G401 (cell line): ENCODE results near the gene CLNK. TPM values are rescaled to one million over a fixed set of nuclear protein-coding genes. Genes with fewer than 3 reads are reported as not detected.

Experiments used
- DNase-seq: peaks from one replicate; pipeline ENCODE4 v3.0.0-alpha.2; 2015; ENCODE audit warnings: low spot score
- in situ Hi-C: cut with HindIII; loops from 2 replicates; pipeline ENCODE4 v1.10.0; 2016; ENCODE audit warnings: low sequenced_read_pairs, mixed read lengths
- total RNA-seq: library from RNA; depleted of rRNA; stranded (reverse); fragments of >200 nt; shearing (Covaris generic); gene quantifications from 2 replicates; pipeline ENCODE4 v1.2.3, GENCODE V29; 2014; rRNA removed

The CLNK gene
- total RNA-seq, 1 experiment from 2014 or later: not detected

DNA sequence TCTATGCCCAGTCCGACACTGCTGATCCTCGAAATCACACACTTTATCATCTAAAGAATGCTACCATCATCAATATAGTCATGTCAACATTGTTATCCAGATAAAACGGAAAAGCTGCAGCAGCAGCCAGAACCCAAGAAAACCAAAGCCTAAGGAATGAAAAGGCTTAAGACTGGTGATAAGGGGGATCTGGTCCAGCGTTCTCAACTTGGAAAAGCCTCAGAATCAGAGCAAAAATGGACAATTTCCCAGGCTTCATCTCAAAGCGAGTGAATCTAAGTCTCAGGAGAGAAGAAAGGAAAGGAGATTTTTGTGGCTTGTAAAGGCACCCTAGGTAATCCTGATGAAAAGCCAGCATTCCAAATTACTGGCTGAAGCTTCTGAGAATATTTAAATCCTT lies 235.6 kb downstream of the CLNK start:
- no peak for DNase-seq
- in situ Hi-C loops: no loop called here

GRCh38 chr4:10442976-10443375 lies 241.6 kb downstream of the CLNK start:
- in situ Hi-C loops: no loop called here

DNA sequence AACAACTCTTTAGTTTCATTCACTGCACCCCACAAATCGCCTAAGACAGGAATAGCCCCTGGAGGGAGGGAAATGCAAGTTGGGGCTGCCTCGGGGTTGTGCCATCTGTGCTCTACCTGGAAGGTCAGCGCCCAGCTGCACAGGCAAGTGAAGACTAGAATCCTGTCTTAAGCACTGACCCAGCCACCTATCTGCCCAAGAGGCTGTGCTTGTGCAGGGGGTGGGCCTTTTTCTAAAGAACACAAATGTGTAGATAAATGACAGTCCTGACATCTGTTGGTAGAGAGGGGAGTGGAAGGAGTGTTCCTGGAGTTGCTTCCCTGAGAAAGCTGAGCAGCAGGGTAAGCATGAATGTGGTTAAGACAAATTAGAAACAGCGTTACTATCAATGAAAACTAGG lies 243.1 kb downstream of the CLNK start:
- in situ Hi-C loops: no loop called here
- DNase-seq: no peak

More at GRCh38 chr4:10442976-10443375, 241.6 kb downstream of the CLNK start:
- DNase-seq: no peak

GRCh38 chr4:10438924-10439323 lies 245.6 kb downstream of the CLNK start:
- in situ Hi-C loops: no loop called here
- no peak for DNase-seq

DNA sequence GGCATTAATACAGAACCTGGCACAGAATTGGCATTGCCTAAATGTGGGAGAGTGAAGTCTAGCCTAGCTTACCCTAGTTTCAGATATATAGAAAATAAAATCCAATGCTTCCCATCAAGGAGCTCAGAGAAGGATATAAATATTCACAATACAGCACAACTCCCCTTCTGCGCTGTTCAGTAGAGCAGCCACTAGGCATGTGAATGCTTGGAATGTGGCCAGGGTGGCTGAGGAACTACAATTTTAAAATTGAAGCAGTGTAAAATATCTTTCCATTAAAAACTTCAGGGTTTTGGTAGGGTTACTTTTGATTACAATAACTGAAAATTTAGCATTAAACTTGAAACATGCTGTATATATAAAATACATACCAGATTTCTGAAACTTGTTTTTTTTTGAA lies 246.8 kb downstream of the CLNK start:
- in situ Hi-C loops: no loop called here
- DNase-seq: no peak

Other genes starting within 250 kb of the CLNK start
- 13.0 and 33.1 TPM in 2 replicates for gene ZNF518B, start 227.3 kb downstream of the CLNK start, total RNA-seq